Measurements from ENCODE around the gene MAST4.
"Not testable (repeated sequence)": the region's sequence is repeated elsewhere in the genome, so short reads cannot be mapped to it uniquely, and the experiment has no call there.

Gene MAST4

DNA sequence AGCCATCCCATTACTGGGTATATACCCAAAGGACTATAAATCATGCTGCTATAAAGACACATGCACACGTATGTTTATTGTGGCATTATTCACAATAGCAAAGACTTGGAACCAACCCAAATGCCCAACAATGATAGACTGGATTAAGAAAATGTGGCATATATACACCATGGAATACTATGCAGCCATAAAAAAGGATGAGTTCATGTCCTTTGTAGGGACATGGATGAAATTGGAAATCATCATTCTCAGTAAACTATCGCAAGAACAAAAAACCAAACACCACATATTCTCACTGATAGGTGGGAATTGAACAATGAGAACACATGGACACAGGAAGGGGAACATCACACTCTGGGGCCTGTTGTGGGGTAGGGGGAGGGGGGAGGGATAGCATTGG, 577.2 kb downstream of the MAST4 start:
- not testable (repeated sequence) for ATAC-seq

DNA sequence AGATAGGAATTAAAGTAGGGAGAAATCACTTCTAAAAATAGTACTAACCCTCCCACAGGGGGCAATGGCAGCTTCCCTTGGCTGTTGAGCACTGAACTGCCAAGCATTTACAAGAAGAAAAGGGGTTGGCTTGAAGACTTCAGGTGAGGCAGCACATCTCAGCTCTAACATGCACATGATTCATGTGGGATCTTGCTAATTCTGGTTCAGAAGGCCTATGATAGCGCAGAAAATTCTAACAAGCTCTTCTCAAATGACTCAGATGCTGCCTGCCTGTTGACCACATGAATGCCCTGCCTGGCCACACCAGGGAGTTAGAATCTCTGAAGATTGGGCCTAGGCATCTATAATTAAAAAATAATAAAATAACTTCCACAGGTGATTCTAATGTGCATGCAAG, 577.8 kb downstream of the MAST4 start:
- peak; percentile 67 to 76 for ATAC-seq

DNA sequence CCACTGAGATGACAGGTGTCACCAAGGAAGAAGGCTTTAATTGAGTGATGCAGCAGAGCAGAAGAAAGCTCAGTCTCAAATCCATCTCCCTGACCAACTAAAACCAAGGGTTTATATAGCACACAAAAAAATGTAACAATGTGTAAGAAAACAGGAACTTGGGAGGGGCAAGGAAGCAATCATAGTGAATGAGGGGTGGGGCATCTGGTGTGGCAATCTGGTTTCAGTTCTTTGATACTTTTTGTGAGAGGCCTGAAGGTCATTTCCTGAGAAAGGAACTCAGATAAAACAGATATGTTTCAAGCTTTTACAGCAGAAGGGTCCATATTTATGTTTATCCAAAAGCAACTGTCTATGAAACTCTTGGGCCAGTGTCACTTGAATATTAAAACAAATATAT, 580.7 kb downstream of the MAST4 start:
- no peak for ATAC-seq

DNA sequence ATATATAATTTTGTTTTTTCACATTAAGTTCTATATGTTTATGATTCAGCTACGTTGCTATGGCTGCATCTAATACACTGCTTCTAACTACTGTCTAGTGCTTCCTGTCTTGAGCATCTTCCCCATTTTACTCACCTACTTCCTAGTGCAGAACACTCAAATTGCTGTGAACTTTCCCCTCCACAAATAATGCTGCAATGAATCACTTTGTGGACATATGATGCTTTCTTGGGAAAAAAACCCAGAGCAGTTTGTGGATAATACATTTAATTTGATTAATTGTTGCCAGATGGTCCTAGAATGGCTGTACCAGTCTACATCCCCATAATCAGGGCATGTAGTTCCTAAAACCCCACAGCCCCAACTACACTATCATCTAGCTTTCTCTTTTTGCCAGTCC, 581.9 kb downstream of the MAST4 start:
- peak; percentile 27 to 42 for ATAC-seq

DNA sequence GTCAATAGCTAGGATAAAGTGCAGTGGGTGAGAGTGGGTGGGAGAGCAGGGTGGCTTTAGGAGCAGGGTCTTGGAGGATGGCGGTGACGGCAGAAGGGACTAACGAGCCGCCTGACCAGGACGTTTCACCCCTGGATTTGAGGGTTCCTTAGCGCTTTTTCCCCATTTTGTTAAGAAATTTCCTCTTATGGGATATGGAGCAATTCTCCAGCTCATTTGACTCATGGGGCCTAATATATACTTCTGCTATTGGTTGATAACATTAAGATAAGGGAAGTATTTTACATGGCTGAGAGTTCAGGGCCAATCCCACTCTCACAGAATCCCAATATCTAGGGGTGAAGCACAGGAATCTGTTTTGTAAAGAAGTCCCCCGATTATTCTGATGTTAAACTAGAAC, 582.8 kb downstream of the MAST4 start:
- no peak for ATAC-seq

DNA sequence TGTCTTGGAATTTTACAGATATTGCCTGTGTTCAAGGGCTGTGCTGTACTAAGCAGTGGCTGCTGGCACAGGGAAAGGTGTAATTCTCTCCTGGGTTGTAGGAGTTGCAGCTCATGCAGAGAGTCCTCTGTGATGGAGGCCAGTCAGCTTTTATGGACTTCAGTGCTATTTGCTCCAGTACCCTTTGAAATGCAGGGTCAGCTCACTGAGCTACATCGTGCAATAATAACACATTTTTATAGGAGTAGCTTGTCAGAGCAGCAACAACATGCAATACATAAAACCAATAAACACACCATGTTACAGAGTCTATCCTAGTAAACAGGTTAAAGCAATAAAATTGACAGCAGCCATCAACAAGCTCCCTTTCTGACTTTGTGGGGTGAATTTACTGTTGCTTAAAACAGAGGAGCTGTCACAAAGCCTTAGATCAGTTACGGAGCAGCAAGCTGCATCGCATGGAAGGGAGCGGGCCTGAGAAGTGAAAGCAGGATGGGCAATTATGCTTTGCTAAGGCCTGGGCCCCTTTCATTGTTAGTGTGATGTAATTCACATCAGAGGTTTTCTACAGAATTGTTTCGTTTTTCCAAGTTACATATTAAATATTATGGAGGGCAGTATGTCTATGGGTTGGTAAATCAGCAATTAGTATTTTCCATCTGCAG, 583.6 kb downstream of the MAST4 start:
- ATAC-seq = no peak

DNA sequence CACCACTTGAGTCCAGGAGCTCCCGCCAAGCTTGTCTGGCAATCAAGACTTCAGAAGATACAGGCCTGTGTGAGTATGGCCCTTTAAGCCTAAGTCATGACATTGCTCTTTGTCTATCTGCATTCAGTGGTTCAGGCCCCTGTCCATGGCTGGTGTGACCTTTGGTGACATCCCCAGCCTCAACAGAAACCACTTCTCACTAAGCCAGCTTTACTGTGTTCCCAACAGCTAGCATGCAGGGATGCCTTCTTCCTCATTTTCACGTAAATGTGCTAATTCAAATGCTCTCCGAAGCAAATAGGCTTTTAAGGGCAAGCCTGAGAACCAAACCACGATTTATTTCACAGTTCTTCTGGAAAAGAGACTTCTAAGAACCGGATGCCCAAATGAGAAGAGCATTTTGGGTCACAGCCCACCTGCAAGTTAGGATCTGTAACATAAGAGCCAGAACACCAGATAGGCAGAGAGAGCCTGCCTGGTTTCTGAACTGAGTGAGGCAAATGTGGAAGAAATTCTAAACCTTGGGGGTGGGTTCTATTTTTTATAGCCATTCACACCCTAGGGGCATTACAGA, 585.5 kb downstream of the MAST4 start:
- ATAC-seq = peak; percentile 17 to 24

DNA sequence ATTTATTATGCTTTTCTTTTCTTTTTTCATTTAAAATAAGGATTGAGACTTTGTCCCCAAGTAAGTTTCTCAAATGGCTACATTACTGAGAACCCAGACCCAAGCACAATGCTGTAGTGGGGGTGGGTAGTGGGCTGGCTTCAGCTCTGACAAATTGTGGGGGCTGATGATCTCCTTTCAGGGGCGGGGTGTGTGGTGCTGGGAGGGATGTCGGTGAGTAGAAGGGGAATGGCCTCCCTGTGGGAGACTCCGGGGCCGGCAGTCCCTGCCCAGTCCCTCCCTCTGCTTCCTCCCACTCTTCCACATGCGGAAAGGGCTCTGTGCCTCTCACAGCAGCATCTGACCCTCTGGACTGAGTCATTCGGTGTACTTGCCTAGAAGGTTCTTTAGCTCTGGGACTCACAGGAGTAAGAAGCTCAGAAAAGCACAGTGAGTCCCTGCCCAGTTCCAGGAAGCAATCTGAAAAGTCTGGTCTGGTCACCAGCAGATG, 586.2 kb downstream of the MAST4 start:
- peak in 1 of 2 donors; percentile 17 for ATAC-seq

DNA sequence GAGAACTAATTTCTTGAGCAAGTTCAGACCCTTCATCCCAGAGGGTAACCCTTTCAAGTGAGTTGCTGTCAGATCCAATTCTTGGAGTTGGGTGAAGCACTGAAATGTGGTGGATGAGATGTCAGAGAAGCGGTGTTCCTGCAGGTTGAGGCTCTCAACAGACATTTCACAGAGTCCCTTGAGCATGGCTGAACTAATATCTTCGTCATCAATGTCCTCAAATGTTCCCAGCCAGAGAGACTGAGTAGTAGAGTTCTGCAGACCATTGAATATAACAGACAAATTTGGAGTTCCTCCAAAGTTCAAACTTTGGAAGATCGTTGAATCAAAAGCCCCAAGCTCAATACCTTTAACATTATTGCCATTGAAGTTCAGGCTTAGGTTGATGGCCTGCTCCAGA, 587.7 kb downstream of the MAST4 start:
- ATAC-seq = no peak

DNA sequence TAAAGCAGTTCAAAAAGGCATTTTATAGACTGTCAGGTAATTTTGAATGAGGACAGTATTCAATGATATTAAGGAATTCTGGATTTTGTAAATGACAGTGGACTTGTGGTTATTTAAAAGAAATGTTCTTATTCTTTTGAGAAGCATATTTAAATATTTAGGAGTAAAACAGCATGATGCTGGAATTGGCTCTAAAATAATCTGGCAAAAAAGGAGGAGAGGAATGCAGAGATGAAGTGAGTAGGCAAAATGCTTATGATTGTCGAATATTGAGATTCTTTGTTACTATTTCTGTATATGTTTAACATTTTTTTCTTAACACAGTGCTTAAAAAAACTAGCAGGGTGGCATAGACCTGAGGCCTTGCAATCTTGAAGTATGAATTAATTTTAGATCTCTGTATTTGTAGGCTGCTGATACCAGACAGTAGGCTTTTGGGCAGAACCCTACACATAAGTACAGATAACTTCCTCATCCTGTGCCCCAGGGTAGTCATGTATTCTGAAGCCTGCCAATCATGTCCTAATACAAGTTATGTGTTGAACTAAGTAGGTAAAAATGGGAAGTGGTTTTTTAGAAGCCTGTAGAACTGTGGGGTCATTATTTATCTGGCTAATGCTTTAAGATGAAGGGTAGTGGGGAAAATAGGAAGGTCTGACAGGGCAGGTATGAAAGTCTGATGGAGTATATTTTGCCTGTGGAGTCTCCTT, 591.0 kb downstream of the MAST4 start:
- peak; percentile 43 to 61 for ATAC-seq

DNA sequence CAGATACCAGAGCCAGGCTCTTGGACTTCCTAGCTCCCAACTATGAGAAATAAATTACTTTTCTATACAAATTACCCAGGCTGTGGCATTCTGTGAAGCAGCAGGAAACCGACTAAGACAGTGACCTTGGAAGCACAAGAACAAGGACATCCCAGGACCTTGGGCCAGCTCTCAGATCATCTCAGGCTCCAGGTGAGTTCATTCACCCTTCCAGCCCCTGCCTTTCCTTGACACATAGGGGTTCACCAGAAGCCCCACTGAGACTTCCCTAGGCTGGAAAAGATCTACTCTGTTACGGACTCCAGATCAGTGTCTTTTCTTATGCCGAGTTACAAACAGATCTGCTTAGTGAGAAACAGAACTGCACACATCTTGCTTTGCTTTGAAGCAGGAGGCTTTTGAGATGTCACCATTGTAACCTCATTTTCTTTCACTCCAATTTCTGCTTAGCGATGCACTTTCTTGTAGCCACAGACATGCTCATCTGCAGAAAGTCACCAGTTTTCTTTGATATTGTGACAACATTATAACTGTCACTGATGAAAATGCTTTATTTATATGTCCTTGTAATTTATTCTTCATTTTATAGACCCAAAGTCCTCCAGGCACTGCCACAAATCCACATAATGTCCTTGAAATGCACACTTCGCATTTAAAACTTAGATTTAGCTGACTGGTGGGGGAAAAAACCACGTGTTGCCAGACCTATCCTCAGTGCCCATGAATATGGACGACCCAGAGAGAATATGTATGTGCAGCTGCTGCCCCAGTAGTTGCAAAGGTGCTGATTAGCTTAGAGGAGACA, 592.3 kb downstream of the MAST4 start:
- ATAC-seq = no peak

DNA sequence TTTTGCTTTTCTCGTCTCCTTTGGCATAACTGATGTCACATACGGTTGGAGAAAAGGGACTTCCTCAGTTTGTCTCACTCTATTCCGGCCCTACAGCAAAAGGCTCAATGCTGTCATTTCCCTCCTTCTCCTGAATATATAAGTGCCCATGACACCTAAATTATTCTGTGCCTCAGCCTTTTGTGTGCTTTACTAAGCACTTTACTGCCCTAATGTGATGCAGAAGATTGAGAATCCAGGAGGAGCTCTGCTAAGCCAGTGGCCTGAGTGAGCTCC, 592.8 kb downstream of the MAST4 start:
- ATAC-seq = no peak

DNA sequence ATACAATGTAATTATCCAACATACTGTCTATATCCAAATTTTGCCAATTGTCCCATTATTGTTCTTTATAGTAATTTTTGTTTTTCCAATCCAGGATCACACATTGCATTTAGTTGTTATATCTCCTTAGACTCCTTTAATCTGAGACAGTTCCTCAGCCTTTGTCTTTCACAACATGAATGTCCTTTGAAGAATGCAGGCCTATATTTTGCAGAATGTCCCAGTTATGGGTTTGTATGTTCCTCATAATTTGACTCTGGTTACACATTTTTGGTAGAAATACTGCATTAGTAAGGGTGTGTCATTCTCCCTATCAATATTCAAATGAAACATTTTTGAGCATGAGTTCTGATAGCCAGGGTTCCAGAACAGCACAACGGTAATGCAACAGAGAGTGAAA, 593.7 kb downstream of the MAST4 start:
- no peak for ATAC-seq

DNA sequence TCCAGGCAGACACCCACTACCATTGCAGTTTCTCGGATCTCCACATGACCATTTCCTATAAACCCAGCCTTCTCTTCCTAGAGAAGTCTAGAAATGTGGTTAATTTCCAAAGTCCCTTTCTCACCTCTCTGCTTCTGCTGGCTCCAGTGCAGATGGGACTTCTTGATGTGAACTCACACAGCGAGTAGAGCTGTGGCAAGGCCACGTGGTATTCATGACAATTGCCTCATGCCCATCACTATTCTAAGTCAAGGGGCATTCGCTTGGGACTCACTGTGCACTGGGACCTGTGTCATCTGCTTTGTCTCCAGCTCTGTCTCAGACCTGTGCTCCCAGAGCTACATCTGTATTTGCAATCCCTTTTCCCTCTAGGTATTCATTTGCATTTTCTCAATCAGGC, 594.2 kb downstream of the MAST4 start:
- ATAC-seq = no peak

DNA sequence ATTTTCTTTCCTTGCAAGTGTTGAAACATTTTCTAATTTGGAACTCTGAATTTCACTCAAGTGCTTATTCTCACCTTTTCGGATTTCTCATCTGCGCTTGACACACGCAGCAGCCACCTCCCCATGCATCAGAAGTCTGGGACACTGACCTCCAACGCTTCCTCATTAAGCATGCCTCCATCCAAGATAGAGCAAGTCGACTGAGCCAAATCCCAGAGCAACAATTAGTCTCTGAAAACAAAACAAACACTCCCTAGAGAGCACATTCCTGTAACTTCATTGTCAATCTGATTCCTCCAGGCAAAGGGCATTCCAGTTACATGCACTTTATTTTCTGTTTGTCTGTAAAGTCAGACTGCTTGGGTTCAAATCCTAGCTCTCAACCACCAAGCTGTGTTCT, 594.7 kb downstream of the MAST4 start:
- ATAC-seq = no peak

DNA sequence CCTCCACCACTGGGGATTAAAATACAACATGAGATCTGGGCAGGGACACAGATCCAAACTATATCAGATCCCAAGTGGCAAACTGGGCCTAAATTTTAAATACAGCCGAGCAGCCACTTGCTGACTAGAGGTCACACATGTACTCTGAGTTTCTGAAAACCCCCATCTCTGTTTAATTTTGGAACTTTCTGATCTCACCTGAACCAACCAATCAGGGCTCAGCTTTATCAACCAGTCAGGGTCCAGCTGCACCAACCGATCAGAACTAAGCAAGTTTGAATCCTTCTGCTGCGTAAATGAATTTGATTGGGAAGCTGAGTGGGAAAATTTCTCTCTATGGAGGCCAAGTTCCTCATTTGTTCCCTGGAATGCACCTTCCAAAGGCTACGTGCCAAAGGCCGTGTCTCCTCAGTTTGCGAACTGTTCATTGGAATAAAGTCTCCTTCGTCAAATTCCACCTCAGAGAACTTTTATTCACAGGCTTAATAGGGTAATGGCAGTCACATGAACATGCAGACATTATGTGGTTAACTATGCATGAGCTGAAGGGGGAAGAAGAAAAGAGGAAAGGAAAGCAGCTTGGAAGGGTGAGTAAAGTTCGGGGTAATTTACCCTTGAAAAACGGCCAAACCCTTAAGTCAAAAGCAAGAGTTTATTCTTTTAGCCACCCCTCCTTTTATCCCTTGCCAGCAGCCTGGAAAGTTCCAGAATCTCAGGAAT, 596.7 kb downstream of the MAST4 start:
- no peak for ATAC-seq

DNA sequence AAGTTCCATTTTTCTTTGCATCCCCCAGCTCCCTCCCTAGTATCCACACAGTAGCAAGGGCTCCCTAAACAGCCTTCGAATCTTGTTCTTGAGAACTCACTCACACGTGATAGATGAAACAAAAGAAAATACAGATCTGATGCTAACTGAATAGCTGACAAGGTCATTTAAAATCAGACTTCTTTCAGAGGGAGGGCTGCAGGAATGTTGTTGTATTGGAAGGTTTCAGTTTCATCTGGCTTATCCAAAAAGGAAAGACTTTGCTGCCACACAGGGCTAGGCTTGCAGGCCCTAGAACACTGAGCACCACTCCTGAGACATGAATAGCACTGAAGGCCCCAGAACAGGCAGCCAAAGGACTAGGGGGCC, 597.2 kb downstream of the MAST4 start:
- ATAC-seq = no peak

DNA sequence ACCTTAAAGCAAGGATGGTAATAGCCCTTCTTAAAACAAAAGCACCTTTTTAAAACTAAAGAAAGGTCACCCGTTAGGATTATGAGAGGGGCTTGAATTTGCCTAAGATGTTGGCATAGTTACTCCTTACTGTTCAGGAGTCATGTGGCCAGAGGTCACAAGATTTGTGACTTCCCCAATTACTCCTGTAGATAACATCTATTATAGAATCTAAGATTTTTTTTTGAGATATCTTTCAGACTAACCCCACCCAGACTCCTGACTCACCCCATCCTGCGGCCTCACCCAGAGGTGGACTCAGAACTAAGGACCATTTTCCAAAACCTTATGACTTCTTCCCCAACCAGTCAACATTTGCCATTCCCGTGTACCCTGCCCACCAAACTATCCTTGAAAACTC, 598.0 kb downstream of the MAST4 start:
- no peak for ATAC-seq

DNA sequence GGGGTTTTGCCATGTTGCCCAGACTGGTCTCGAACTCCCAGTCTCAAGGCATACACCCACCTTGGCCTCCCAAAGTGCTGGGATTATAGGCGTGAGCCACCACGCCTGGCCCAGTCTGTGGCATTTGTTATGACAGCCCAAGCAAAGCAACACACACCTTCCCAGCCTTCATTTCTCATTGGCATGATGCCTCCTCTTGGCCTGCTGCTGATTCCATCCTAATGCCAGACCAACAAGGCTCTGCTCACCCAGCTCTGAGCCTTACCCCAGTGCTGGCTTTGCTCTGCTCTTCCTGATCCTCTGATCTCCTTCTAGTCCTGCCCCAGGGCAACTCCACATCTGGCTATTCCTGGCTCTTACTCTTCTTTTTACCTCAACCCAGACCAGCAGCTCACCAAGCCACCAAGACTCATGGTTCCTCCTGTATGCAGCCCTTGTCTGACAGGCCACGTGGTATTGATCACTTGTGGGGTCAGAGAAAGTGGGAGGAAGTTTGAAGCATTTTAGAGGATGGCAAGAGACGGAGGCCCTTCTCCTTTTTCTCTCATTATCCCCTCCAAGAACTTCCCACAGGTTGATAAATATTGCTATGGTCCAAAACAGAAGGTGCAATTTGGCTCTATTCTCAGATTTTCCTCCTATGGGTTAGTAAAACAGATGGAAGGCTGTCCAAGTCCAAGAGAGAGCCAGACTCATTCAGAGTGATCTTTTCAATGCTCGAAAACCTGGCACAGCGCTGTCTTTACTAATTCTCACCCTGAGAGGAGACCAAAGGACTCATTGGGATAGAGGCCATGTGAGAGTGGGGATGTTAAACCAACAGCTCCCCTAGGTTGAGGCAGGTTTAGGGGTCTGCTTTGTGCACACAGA, 599.4 kb downstream of the MAST4 start:
- no peak for ATAC-seq

DNA sequence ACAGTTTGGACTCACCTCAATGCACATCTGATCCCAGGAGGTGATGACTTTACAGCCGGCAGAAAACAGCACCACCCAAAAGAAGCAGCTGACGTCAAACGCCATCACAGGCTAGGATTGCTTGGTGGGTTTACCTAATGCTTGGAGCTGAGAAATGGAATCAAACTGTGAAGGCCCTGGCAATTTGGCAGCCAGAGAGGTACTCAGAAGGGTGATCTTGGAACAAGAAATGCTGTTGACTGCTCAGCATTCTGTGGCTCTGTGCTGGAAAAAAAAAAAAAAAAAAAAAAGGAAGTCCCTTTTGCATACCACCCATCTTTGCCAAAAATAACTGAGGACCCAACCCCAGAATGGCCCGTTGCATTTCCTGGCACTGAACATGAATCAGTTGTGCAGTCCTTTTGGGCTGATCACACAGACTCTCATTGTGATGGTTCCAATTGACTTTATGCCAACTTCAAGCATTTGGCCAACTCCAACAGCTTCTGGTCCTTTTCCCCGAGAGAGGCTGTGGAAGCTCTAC, 600.4 kb downstream of the MAST4 start, which contains the start of gene CD180:
TSS of gene CD180 (minus strand) at position 263 of the 523 bp plus-strand sequence. CDS start at position 105, 158 bp downstream.
- ATAC-seq = no peak

DNA sequence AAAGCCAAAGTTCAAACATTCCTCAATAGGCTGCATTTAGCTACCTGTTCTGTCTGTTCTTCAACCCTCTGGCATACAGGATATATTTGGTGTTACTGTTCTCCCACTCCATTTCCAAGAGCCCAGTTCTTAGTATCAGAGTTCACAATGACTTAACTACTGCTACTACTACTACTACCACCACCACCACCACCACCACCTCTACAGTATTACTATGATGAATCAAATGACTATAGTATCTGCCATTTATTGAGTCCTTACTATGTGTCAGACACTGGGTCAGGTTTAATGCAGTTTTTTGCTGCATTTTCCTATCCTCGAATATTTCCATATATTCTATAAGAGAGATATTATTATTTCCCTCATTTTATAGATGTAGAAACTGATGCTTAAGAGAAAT, 601.3 kb downstream of the MAST4 start:
- peak; percentile 56 to 61 for ATAC-seq

DNA sequence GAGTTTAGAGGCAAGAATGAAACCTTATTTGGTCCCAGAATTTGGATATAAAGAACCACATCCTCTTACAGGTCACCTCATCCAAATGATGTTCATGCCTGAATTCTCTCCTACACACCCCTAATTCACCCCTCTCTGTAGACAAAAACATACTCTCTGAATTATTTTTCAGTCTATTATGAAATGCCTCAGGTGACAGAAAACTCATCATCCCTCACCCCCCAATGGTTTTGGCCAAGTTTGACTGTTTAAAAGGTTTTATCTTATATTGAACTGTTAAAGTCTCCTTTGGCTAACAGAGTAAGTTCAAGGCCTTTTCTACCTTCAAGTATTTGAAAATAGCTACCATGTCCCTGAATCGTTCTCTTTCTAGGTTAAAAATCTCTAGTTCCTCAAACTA, 602.7 kb downstream of the MAST4 start:
- ATAC-seq = no peak
